Measurements from ENCODE around the gene SSBP3.
"Not testable (repeated sequence)": the region's sequence is repeated elsewhere in the genome, so short reads cannot be mapped to it uniquely, and the experiment has no call there.

Gene SSBP3

DNA sequence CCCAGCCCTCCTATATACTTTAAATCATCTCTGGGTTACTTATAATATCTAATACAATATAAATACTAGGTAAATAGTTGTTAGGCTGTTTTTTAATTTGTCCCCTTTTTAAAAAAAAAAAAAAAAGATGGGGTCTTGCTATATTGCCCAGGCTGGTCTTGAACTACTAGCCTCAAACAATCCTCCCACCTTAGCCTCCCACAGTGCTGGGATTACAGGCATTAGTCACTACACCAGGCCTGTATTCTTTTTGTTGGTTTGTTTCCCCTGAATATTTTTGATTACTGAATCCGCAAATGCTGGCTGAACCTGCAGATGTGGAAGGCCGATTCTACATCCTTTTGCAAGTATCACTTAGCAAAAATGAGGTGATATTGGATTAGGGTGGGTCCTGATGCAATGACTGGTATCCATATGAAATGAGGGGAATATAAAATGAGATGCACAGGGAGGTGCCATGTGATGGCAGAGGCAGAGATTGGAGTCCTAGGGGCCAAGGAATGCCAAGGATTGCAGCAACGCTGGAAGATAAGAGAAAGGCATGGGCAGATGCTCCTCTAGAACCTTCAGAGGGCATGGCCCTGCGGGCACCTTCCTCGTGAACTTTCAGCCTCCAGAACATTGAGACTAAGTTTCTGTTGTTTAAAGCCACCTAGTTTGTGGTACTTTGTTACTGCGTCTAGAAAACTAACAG is 58.8 kb downstream of the SSBP3 start (continued):
- TF ChIP-seq, protein P1, sequence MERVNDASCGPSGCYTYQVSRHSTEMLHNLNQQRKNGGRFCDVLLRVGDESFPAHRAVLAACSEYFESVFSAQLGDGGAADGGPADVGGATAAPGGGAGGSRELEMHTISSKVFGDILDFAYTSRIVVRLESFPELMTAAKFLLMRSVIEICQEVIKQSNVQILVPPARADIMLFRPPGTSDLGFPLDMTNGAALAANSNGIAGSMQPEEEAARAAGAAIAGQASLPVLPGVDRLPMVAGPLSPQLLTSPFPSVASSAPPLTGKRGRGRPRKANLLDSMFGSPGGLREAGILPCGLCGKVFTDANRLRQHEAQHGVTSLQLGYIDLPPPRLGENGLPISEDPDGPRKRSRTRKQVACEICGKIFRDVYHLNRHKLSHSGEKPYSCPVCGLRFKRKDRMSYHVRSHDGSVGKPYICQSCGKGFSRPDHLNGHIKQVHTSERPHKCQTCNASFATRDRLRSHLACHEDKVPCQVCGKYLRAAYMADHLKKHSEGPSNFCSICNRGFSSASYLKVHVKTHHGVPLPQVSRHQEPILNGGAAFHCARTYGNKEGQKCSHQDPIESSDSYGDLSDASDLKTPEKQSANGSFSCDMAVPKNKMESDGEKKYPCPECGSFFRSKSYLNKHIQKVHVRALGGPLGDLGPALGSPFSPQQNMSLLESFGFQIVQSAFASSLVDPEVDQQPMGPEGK (CRISPR knock-in tag; IDR thresholded peaks at IDR 0.05; ENCODE audit: borderline replicate concordance), result no peak
- TF ChIP-seq RARB (CRISPR knock-in tag; IDR thresholded peaks at IDR 0.05), result no peak

DNA sequence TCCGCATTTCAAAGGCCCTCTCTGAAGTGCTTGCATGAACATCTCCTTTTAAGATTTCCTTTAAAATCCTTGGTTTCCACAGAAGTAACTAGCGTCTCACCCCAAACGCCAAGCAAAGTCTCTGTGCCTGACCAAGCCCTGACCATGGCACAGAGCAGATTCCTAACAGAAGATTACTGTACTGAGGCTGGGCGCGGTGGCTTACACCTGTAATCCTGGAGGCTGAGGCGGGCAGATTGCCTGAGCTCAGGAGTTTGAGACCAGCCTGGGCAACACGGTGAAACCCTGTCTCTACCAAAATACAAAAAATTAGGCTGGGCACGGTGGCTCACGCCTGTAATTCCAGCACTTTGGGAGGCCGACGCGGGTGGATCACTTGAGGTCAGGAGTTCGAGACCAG is 60.6 kb downstream of the SSBP3 start:
- ATAC-seq, result not testable (repeated sequence)

DNA sequence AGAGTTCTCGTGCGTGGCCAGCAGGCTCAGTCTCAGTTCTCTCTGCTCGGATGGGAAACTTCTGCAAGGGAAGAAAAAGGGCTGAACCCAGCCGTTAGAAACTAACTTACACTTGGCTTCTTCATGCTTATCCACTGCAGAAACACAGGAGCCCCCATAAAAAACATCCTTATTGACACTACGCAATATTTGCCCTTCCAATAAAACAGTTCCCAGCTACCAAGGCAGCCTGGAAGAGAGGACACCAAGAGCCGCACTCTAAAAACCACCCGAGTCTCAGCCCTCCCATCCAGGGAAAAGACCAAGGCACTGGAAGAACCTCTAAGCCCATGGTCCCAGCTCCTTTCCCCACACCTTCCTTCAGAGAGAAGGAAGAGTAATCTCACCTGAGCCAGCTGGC is 61.1 kb downstream of the SSBP3 start:
- ATAC-seq, result no peak
- TF ChIP-seq ZFP30 (CRISPR knock-in tag; IDR thresholded peaks at IDR 0.05), result no peak
- TF ChIP-seq, protein P2, sequence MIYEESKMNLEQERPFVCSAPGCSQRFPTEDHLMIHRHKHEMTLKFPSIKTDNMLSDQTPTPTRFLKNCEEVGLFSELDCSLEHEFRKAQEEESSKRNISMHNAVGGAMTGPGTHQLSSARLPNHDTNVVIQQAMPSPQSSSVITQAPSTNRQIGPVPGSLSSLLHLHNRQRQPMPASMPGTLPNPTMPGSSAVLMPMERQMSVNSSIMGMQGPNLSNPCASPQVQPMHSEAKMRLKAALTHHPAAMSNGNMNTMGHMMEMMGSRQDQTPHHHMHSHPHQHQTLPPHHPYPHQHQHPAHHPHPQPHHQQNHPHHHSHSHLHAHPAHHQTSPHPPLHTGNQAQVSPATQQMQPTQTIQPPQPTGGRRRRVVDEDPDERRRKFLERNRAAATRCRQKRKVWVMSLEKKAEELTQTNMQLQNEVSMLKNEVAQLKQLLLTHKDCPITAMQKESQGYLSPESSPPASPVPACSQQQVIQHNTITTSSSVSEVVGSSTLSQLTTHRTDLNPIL (CRISPR knock-in tag; IDR thresholded peaks at IDR 0.05; ENCODE audit: low read depth), result no peak
- TF ChIP-seq, protein P3, sequence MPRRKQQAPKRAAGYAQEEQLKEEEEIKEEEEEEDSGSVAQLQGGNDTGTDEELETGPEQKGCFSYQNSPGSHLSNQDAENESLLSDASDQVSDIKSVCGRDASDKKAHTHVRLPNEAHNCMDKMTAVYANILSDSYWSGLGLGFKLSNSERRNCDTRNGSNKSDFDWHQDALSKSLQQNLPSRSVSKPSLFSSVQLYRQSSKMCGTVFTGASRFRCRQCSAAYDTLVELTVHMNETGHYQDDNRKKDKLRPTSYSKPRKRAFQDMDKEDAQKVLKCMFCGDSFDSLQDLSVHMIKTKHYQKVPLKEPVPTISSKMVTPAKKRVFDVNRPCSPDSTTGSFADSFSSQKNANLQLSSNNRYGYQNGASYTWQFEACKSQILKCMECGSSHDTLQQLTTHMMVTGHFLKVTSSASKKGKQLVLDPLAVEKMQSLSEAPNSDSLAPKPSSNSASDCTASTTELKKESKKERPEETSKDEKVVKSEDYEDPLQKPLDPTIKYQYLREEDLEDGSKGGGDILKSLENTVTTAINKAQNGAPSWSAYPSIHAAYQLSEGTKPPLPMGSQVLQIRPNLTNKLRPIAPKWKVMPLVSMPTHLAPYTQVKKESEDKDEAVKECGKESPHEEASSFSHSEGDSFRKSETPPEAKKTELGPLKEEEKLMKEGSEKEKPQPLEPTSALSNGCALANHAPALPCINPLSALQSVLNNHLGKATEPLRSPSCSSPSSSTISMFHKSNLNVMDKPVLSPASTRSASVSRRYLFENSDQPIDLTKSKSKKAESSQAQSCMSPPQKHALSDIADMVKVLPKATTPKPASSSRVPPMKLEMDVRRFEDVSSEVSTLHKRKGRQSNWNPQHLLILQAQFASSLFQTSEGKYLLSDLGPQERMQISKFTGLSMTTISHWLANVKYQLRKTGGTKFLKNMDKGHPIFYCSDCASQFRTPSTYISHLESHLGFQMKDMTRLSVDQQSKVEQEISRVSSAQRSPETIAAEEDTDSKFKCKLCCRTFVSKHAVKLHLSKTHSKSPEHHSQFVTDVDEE (CRISPR knock-in tag; IDR thresholded peaks at IDR 0.05), result no peak
- no peak for TF ChIP-seq SNAI2 (CRISPR knock-in tag; IDR thresholded peaks at IDR 0.05)
- TF ChIP-seq RARB (CRISPR knock-in tag; IDR thresholded peaks at IDR 0.05), result no peak
- TF ChIP-seq ZFP3 (CRISPR knock-in tag; IDR thresholded peaks at IDR 0.05), result no peak
- TF ChIP-seq ARNTL (CRISPR knock-in tag; IDR thresholded peaks at IDR 0.05; ENCODE audit: borderline replicate concordance, low read depth), result no peak
- TF ChIP-seq OSR1 (CRISPR knock-in tag; IDR thresholded peaks at IDR 0.05), result no peak
- no peak for TF ChIP-seq ESRRG (CRISPR knock-in tag; IDR thresholded peaks at IDR 0.05)
- TF ChIP-seq TCF4 (CRISPR knock-in tag; IDR thresholded peaks at IDR 0.05; ENCODE audit: borderline replicate concordance), result no peak
- TF ChIP-seq, protein P1 (CRISPR knock-in tag; IDR thresholded peaks at IDR 0.05; ENCODE audit: borderline replicate concordance), result no peak
- no peak for TF ChIP-seq ZC3H10 (CRISPR knock-in tag; IDR thresholded peaks at IDR 0.05)
- TF ChIP-seq CSDC2 (CRISPR knock-in tag; IDR thresholded peaks at IDR 0.05), result no peak
- no peak for TF ChIP-seq GLIS3 (CRISPR knock-in tag; IDR thresholded peaks at IDR 0.05)

DNA sequence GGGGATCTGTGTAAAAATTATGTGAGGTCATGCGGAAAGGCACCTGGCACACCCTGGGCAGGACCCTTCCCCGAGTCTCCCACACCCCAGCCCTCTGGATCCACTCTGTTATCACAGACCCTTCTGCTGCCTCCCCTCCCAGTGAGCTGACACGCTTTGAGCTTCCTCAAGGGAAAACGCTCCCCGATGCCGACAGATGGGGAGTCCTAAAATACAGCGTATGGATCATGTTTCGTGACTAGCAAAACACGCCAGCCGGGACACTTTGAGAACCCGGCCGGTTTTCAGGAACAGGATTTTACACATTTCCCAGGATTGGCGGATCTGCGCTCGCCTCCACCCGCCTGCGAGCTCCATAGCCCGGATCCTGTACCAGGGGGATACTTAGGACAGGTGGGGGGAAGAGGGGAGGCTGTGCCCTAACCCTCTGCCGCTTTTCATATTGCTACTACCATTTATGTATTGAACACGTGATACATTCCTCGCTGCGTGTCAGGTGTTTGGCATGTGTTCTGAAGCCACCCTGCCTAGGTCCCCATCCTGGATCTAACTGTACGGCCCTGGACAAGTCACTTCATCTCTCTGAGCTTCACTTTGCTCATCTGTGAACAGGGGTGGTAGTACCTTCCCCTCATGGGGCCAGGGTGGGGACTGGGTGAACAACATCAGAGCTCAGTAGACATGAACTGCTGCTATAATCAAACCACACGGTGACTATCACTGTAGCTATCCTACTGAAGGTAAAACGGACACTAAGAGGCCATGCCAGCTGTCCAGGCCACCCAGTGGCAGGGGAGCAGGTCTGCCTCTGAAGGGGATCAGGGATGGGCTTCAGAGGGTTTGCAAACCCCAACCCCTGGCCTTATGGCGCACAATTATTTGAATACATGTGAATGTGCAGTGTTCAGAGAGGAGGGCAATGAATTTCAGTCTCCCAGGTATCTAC is 63.2 kb downstream of the SSBP3 start:
- TF ChIP-seq ISL1 (CRISPR knock-in tag; IDR thresholded peaks at IDR 0.05) (no peak), ZNF70 (CRISPR knock-in tag; IDR thresholded peaks at IDR 0.05) (no peak), RARB (CRISPR knock-in tag; IDR thresholded peaks at IDR 0.05) (no peak)
- no peak for ATAC-seq

DNA sequence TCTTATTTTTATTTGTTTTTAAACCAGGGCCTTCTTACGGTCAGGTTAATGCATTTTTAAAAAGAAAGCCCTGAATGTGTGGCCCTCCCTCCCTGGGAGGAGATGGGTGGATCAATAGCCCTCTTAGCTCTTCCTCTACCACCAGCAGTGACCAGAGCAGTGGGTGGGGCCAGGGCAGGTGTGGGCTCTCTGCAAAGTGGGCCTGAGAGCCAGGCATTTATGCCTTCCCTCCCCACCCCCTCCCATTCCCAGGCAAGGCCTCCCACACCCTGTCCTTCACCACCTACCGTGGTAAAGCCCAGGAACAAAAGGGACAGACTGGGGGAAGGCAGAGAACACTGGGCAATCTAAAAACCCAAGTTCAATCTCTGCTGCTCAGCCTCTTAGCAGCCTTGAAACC is 63.9 kb downstream of the SSBP3 start:
- no peak for ATAC-seq
- TF ChIP-seq RARB (CRISPR knock-in tag; IDR thresholded peaks at IDR 0.05) (no peak), ZNF565 (CRISPR knock-in tag; conservative IDR thresholded peaks at IDR 0.05; ENCODE audit: low read depth) (no peak), PPARA (CRISPR knock-in tag; IDR thresholded peaks at IDR 0.05; ENCODE audit: borderline replicate concordance) (no peak), OSR1 (CRISPR knock-in tag; IDR thresholded peaks at IDR 0.05) (no peak), GLIS3 (CRISPR knock-in tag; IDR thresholded peaks at IDR 0.05) (no peak), ESRRG (CRISPR knock-in tag; IDR thresholded peaks at IDR 0.05) (no peak), BACH2 (CRISPR knock-in tag; IDR thresholded peaks at IDR 0.05; ENCODE audit: borderline replicate concordance) (no peak), ZC3H10 (CRISPR knock-in tag; IDR thresholded peaks at IDR 0.05) (no peak), SNAI2 (CRISPR knock-in tag; IDR thresholded peaks at IDR 0.05) (no peak), TCF4 (CRISPR knock-in tag; IDR thresholded peaks at IDR 0.05; ENCODE audit: borderline replicate concordance) (no peak)
- TF ChIP-seq, protein P2 (CRISPR knock-in tag; IDR thresholded peaks at IDR 0.05; ENCODE audit: low read depth), result no peak
- TF ChIP-seq, protein P3 (CRISPR knock-in tag; IDR thresholded peaks at IDR 0.05), result no peak

All from SK-N-SH treated with all-trans-retinoic acid at 6 μM for 48 hours (cell line).